Measurements from ENCODE around the gene FKBP15.
A peak's percentile ranks its signal among the peaks of the same experiment; 100 is the strongest.

The FKBP15 gene

GRCh38 chr9:113210815-113211214 is 10.3 kb downstream of the FKBP15 start:
- no peak for DNase-seq (ENCODE audit: low read depth)
- TF ChIP-seq CTCF (IDR thresholded peaks at IDR 0.05; ENCODE audit: control insufficient read depth, extremely low read depth, insufficient read depth), result no peak
- no peak overlapping the region for H3K4me3 ChIP-seq (ENCODE audit: low read depth, low read length)

- no peak overlapping the region for H3K4me3 ChIP-seq (ENCODE audit: low read depth, low read length)
- no peak for DNase-seq (ENCODE audit: low read depth)
- TF ChIP-seq CTCF (IDR thresholded peaks at IDR 0.05; ENCODE audit: control insufficient read depth, extremely low read depth, insufficient read depth), result no peak
These were observed 15.2 kb downstream of the FKBP15 start for GRCh38 chr9:113205861-113206260.

GRCh38 chr9:113205432-113205831 is 15.6 kb downstream of the FKBP15 start:
- no peak overlapping the region for H3K4me3 ChIP-seq (ENCODE audit: low read depth, low read length)
- no peak for DNase-seq (ENCODE audit: low read depth)
- no peak for TF ChIP-seq CTCF (IDR thresholded peaks at IDR 0.05; ENCODE audit: control insufficient read depth, extremely low read depth, insufficient read depth)

- H3K4me3 ChIP-seq (ENCODE audit: low read depth, low read length), result no peak overlapping the region
- TF ChIP-seq CTCF (IDR thresholded peaks at IDR 0.05; ENCODE audit: control insufficient read depth, extremely low read depth, insufficient read depth), result no peak
- no peak for DNase-seq (ENCODE audit: low read depth)
These were observed 21.3 kb downstream of the FKBP15 start for GRCh38 chr9:113199683-113200329.

- peak; percentile 13 for DNase-seq (ENCODE audit: low read depth)
- no peak overlapping the region for H3K4me3 ChIP-seq (ENCODE audit: low read depth, low read length)
- no peak for TF ChIP-seq CTCF (IDR thresholded peaks at IDR 0.05; ENCODE audit: control insufficient read depth, extremely low read depth, insufficient read depth)
These were observed 28.6 kb downstream of the FKBP15 start for GRCh38 chr9:113192455-113192854.

GRCh38 chr9:113187929-113188595 is 33.0 kb downstream of the FKBP15 start:
- no peak for DNase-seq (ENCODE audit: low read depth)
- no peak for TF ChIP-seq CTCF (IDR thresholded peaks at IDR 0.05; ENCODE audit: control insufficient read depth, extremely low read depth, insufficient read depth)
- no peak overlapping the region for H3K4me3 ChIP-seq (ENCODE audit: low read depth, low read length)
